Calu3 (cell line): ENCODE measurements around the gene IQGAP1. TPM values are rescaled to one million over a fixed set of nuclear protein-coding genes. Genes with fewer than 3 reads are reported as not detected.
A peak's percentile ranks its signal among the peaks of the same experiment; 100 is the strongest.

Experiments used
- BruUV-seq: library from RNA; stranded (reverse); fragments of 400-500 nt; replicated peaks from 2 replicates; lab custom pipeline; 2021; lab: Mats Ljungman, UMichigan
- CTCF ChIA-PET: fragments of 300-600 bp; sonication (Branson Sonifier 250); formaldehyde crosslinking; loops from one replicate; lab custom pipeline; 2022; ENCODE audit warnings: antibody characterized with exemption; lab: Charles Lee
- DNase-seq: peaks from one replicate; pipeline ENCODE4 v3.0.0; 2022
- H3K27ac Mint-ChIP-seq: one replicate; pipeline ENCODE4 v1.8.0; 2022; ENCODE audit warnings: mixed read lengths; ENCODE audit not compliant: unreplicated experiment
- H3K27me3 Mint-ChIP-seq: one replicate; pipeline ENCODE4 v1.8.0; 2022; ENCODE audit warnings: mixed read lengths; ENCODE audit not compliant: unreplicated experiment
- H3K36me3 Mint-ChIP-seq: one replicate; pipeline ENCODE4 v1.8.0; 2022; ENCODE audit warnings: mild to moderate bottlenecking, moderate library complexity, mixed read lengths; ENCODE audit not compliant: insufficient read depth, unreplicated experiment
- H3K4me1 Mint-ChIP-seq: one replicate; pipeline ENCODE4 v1.8.0; 2022; ENCODE audit warnings: mild to moderate bottlenecking, low read depth, mixed read lengths; ENCODE audit not compliant: unreplicated experiment
- H3K4me3 Mint-ChIP-seq: one replicate; pipeline ENCODE4 v1.8.0; 2022; ENCODE audit warnings: mild to moderate bottlenecking, low read depth, moderate library complexity, mixed read lengths; ENCODE audit not compliant: unreplicated experiment
- H3K9me3 Mint-ChIP-seq: one replicate; pipeline ENCODE4 v1.8.0; 2022; ENCODE audit warnings: low read depth, mixed read lengths; ENCODE audit not compliant: unreplicated experiment
- intact Hi-C: fragments of 100-400 bp; cut with micrococcal nuclease; formaldehyde crosslinking; loops from one replicate; pipeline ENCODE4 v1.10.0; 2022; ENCODE audit not compliant: unreplicated experiment
- total RNA-seq: library from RNA; stranded (reverse); gene quantifications from 2 replicates; pipeline ENCODE4 v1.2.3, GENCODE V29; 2022
- TF ChIP-seq, protein P1 (sequence below): fragments of 200-600 bp; IDR thresholded peaks from one replicate; pipeline ENCODE4 v1.8.0; 2022; ENCODE audit warnings: antibody characterized with exemption; ENCODE audit not compliant: unreplicated experiment

The IQGAP1 gene
- total RNA-seq, 1 experiment from 2014 or later, result 206 TPM

GRCh38 chr15:90465140-90465929 lies 77.3 kb downstream of the IQGAP1 start:
- H3K27ac Mint-ChIP-seq, result peak overlapping the region; percentile 24
- peaks cover 38% of the 10 kb centered on the region for H3K36me3 Mint-ChIP-seq
- no peak for DNase-seq
- CTCF ChIA-PET, result interaction anchor here (0.6 to 1.0 kb wide), 3 partner anchors 26 to 103 kb away, joined by 3 to 4 read pairs (median 4); no protein-coding TSS in a partner anchor
- peaks cover 25% of the 10 kb centered on the region for H3K4me1 Mint-ChIP-seq
- no peak overlapping the region for H3K4me3 Mint-ChIP-seq
- no peaks in the 10 kb centered on the region for H3K9me3 Mint-ChIP-seq
- intact Hi-C loops, result no loop called here
- TF ChIP-seq, protein P1, sequence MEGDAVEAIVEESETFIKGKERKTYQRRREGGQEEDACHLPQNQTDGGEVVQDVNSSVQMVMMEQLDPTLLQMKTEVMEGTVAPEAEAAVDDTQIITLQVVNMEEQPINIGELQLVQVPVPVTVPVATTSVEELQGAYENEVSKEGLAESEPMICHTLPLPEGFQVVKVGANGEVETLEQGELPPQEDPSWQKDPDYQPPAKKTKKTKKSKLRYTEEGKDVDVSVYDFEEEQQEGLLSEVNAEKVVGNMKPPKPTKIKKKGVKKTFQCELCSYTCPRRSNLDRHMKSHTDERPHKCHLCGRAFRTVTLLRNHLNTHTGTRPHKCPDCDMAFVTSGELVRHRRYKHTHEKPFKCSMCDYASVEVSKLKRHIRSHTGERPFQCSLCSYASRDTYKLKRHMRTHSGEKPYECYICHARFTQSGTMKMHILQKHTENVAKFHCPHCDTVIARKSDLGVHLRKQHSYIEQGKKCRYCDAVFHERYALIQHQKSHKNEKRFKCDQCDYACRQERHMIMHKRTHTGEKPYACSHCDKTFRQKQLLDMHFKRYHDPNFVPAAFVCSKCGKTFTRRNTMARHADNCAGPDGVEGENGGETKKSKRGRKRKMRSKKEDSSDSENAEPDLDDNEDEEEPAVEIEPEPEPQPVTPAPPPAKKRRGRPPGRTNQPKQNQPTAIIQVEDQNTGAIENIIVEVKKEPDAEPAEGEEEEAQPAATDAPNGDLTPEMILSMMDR, result no peak
- no TSS peak for BruUV-seq
- no peaks in the 10 kb centered on the region for H3K27me3 Mint-ChIP-seq

DNA sequence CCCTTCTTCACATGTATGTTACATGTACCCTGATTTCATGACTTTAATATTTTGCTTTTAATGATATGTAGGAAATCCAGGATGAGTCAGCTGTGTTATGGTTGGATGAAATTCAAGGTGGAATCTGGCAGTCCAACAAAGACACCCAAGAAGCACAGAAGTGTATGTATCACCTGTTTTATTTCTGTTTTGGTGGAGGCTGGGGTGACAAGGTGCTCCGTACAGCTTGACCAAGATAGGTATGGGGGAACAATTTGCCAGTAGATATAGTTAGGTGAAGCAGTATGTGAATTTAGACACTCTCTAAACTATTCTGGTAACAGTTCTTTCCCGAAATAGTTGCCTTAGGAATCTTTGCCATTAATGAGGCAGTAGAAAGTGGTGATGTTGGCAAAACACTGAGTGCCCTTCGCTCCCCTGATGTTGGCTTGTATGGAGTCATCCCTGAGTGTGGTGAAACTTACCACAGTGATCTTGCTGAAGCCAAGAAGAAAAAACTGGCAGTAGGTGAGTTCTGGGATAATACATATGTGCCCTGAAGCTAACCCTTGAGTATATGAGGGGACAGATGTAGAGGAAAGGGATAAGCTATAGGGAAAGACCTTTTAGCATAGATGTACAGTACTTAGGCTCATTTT lies 78.0 kb downstream of the IQGAP1 start:
- CTCF ChIA-PET, result interaction anchor here (0.7 to 1.0 kb wide), 2 partner anchors 16 to 104 kb away, joined by 3 to 6 read pairs; no protein-coding TSS in a partner anchor
- H3K9me3 Mint-ChIP-seq, result no peaks in the 10 kb centered on the region
- H3K4me1 Mint-ChIP-seq, result peaks cover 25% of the 10 kb centered on the region
- peak overlapping the region; percentile 24 for H3K27ac Mint-ChIP-seq
- TF ChIP-seq, protein P1, result no peak
- BruUV-seq, result no TSS peak
- H3K27me3 Mint-ChIP-seq, result no peaks in the 10 kb centered on the region
- H3K36me3 Mint-ChIP-seq, result peaks cover 36% of the 10 kb centered on the region
- no peak overlapping the region for H3K4me3 Mint-ChIP-seq
- intact Hi-C loops, result no loop called here
- DNase-seq, result no peak

GRCh38 chr15:90469723-90470122 lies 81.7 kb downstream of the IQGAP1 start:
- Mint-ChIP-seq H3K36me3 (peaks cover 33% of the 10 kb centered on the region), H3K4me3 (no peak overlapping the region), H3K4me1 (peaks cover 25% of the 10 kb centered on the region), H3K27me3 (no peaks in the 10 kb centered on the region), H3K27ac (no peak overlapping the region), H3K9me3 (no peaks in the 10 kb centered on the region)
- no peak for DNase-seq
- no TSS peak for BruUV-seq
- intact Hi-C loops, result no loop called here
- CTCF ChIA-PET, result interaction anchor here (0.8 to 1.1 kb wide), 4 partner anchors 9 to 150 kb away, joined by 3 to 5 read pairs (median 3); no protein-coding TSS in a partner anchor
- TF ChIP-seq, protein P1, result no peak

- no peak overlapping the region for H3K4me3 Mint-ChIP-seq
- TF ChIP-seq, protein P1, result no peak
- H3K27ac Mint-ChIP-seq, result no peak overlapping the region
- H3K9me3 Mint-ChIP-seq, result no peaks in the 10 kb centered on the region
- H3K27me3 Mint-ChIP-seq, result no peaks in the 10 kb centered on the region
- no peak for DNase-seq
- peaks cover 19% of the 10 kb centered on the region for H3K4me1 Mint-ChIP-seq
- peaks cover 39% of the 10 kb centered on the region for H3K36me3 Mint-ChIP-seq
- no TSS peak for BruUV-seq
- CTCF ChIA-PET, result interaction anchor here (0.9 to 1.1 kb wide), 2 partner anchors 8 to 22 kb away, joined by 3 to 5 read pairs; no protein-coding TSS in a partner anchor
- intact Hi-C loops, result no loop called here
Measured at GRCh38 chr15:90470453-90470852, 82.4 kb downstream of the IQGAP1 start.
